HG03064 (cell line): Measurements from ENCODE around the gene HOXC9.
"Not testable (repeated sequence)": the region's sequence is repeated elsewhere in the genome, so short reads cannot be mapped to it uniquely, and the experiment has no call there.

Experiments
- ATAC-seq: cut with Tn5 transposase; IDR thresholded peaks from one replicate; pipeline ENCODE4 v1.9.1; 2021; ENCODE audit warnings: low read depth; ENCODE audit not compliant: unreplicated experiment

HOXC9 gene

DNA sequence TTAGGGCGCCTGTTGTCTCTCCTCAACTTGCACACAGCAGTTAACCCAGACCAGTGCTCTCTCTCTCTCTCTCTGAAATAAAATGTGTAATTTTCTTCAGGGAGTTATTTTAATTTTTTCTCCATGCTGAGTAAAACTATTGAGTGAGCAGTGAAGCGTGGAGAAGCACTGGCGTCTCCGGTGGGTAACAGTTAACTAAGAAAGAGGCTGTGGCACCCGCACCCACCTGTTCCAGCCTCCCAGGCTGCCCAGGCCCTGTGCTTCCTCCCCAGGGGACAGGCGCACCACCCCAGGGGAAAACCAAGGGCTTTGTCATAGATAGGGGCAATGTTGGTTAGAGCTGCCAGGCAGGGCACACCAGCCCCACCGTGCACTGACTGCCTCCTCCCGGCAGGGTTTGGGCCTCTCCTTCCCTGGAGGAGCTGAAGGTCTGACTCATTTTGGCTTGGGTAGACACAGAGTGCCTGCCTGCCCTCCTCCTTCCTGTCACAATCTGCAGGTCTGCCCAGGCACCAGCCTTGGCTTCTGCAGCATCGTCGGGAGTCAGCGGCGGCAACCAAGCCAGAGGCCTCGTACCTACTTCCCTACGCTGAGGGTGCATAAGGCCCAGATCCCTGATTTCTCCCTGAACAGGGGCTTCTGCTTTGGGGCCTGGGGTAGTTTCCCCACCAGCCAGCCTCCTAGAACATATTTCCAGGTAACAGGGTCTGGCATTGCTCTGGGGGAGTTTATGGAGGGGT lies 36.8 kb downstream of the HOXC9 start:
- ATAC-seq, result no peak

DNA sequence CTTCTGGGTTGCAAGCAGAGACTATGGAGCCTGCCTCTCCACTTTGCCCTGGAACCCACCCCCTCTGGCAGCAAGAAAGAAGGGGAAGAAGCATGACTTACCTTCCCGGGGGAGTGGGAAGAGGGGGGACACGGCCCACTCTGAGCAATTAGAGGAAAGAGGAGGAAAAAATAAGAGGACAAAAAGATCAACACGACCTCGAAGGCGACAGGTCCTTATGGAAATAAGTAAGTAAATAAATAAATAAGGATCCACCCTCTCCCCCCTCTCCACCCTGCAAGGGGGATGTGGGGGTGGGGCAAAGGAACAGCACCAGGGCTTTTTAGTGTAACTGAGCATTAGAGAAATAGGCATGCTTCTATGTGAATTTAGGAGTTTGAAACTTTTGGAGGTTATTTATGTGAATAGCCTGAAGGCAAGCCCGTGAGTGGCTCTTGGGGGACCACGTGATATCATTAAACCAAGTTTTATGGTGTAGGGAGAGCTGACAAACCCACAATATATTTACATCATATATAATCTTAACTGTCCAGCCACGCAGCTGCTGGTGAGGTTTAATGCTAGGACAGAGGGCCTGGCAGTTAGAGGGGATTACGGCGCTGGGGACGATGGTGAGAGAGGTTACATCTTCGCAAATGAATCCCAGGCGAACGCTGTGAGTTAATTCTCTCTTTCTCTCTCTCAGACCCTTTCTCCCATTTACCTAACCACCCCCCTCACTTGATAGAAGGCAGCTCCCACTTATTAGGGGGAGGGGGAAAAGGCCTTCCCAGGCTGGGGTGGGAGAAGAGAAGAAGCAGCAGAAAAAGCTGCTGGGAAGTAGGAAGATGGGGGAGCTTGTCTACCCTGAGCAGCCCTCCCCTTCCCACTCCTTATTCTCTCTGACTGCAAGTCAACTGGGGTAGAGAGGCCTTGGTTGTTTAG lies 37.7 kb downstream of the HOXC9 start:
- ATAC-seq, result no peak

- ATAC-seq, result no peak
These were observed 38.4 kb downstream of the HOXC9 start for GRCh38 chr12:54038284-54038870.

DNA sequence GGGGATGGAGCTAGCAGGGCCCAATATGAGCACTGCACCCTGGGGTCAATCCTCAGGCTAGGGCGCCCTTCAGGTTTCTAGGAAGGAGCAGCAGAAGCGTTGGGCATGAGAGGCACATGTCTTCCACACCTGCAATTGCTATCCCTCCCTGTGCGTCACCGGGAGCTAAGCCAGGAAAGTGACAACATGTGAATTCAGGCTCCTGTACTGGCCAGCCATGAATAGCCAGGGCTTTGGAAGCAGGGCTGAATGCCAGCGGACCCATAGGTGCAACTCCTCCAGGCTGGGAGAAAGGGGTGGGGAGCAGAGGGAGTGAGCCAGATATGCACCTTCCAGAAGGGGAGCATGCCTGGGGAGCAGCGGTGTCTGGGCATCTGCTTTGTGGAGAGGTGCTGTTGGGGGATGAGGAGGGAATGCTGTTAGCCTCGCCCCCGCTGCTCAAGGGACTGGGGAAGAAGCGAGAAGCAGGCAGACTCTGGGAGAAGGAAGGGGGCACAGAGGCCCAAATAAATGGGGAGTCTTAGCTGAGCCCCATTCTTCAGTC lies 39.0 kb downstream of the HOXC9 start:
- no peak for ATAC-seq

GRCh38 chr12:54039417-54040147 lies 39.6 kb downstream of the HOXC9 start:
- ATAC-seq, result no peak

GRCh38 chr12:54040148-54040494 lies 40.2 kb downstream of the HOXC9 start:
- no peak for ATAC-seq

- ATAC-seq, result no peak
These were observed 40.7 kb downstream of the HOXC9 start for GRCh38 chr12:54040648-54041047.

DNA sequence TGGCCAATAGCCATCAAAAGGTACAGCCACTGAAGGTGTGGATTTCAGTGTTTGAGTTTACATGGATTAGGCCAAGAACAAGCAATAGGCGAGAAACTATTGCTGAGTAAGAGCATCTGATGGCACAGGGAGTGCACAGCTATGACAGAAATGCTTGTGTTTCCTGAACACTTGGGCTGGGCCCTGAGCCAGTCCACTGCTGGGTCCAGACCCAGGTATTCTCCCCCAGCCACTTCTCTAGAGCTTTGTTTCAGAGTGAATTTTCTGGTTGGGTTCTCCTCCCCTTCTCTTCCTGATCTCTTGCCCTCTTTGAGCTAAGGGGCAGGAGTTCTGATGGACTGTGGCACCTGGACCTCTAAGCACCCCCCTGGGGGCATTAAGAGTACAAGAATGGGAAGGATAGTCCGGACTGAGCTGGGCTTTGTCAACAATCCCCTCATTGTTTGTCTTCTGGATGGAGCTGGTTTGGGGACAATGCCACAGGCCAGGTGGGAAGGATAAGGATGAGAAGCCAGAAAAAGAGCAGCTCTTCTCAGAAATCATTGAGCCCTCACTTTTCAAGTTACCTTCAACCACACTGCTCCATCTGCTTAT lies 41.2 kb downstream of the HOXC9 start:
- ATAC-seq, result no peak

DNA sequence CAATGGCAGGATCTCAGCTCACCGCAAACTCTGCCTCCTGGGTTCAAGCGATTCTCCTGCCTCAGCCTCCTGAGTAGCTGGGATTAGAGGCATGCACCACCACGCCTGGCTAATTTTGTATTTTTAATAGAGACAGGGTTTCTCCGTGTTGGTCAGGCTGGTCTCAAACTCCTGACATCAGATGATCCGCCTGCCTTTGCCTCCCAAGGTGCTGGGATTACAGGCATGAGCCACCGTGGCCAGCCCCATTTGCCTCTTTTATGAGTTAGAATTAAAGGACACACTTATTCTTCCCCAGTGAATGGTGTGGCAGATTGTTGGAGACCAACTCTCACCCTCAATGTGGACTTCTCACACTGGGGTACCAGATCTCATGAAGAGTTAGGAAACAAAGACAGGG lies 42.1 kb downstream of the HOXC9 start:
- ATAC-seq, result not testable (repeated sequence)

- ATAC-seq, result no peak
These were observed 43.3 kb downstream of the HOXC9 start for GRCh38 chr12:54042970-54043853.

GRCh38 chr12:54044425-54045103 lies 44.6 kb downstream of the HOXC9 start:
- ATAC-seq, result no peak

DNA sequence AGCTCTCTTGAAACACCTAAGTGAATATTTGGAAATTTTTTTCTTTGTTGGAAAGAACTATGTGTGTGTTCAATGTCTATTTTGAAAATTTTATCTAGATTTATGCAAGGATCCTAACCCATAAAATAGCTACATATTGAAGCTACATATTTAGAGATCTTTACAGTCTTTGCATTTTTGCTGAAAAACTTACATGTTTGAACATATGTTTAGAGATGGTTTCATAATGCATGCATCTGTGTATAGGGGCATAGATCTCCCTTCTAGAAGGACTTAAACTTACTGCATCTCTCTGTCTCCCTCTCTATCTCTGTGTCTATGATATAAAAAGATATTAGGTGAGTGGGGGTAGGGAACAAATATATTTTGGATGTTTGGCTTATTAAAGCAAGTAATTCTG lies 45.4 kb downstream of the HOXC9 start:
- no peak for ATAC-seq

DNA sequence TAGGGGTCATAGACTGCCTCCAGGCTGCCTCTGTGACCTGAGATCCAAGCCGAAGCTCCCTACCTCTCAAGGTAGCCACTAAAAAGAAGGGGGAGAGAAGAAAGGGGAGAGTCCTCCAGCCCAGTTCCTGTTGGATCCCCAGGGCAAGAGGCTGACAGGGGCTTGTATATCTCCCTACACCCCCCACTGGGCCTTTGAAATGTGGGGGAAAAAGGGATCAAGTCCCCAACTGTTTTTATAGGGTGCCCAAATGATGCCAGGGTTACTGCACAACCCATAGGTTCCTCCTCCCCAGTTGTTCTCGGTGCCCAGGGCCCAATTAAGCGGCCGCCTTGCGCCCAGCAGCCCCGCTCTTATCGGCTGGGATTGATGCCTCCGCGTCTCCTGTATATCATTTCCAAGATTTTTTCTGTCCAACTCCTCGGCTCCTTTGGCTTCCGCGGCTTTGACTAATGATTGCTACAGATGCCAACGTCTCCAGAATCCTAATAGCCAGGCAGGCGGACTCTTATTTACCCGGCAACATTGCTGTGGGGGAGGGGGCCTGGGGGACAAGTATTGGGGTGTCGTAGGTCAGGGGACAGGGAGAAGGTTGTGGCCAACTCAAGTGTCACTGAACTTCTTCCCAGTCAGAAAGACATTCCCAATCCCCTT lies 46.0 kb downstream of the HOXC9 start:
- no peak for ATAC-seq

- ATAC-seq, result no peak
These were observed 46.8 kb downstream of the HOXC9 start for GRCh38 chr12:54046809-54047159.

DNA sequence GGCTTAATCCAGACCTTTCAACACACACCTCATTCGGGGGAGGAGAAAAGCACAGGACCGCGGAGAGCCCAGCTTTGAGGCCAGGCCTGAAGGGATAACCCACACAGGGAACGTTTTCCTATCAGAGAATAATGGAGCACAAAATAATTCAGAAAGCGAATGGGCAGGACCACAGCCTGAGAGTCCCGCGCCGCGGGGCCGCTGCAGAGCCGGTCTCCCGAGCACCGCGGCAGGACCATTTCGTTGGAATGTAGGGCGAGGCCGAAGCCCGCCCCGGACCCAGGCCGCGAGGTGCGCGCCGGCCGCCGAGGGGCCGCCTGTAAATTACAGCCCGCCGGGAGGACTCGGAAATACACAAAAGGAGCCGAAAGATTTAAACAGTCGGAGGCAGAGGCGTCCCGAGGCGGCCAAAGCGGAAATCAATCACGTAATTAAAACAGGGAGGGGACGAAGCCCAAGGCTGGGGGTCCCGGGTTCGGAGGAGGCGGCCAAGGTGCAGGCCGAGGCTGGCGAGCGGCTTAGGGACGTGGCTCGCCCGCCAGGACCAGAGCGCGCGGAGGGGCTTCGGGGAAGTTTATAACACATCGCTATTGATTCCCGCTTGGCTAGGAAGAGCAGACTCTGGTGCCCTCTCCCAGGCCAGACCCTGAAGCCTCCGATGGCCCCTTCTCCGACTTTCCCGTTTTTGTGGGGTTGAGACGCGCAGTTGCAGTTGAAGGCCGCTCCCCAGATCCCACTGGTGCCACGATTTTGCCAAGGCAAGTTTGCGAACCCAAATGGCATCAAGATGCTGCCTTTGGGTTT lies 47.4 kb downstream of the HOXC9 start:
- no peak for ATAC-seq

- no peak for ATAC-seq
These were observed 48.0 kb downstream of the HOXC9 start for GRCh38 chr12:54047964-54048303.

DNA sequence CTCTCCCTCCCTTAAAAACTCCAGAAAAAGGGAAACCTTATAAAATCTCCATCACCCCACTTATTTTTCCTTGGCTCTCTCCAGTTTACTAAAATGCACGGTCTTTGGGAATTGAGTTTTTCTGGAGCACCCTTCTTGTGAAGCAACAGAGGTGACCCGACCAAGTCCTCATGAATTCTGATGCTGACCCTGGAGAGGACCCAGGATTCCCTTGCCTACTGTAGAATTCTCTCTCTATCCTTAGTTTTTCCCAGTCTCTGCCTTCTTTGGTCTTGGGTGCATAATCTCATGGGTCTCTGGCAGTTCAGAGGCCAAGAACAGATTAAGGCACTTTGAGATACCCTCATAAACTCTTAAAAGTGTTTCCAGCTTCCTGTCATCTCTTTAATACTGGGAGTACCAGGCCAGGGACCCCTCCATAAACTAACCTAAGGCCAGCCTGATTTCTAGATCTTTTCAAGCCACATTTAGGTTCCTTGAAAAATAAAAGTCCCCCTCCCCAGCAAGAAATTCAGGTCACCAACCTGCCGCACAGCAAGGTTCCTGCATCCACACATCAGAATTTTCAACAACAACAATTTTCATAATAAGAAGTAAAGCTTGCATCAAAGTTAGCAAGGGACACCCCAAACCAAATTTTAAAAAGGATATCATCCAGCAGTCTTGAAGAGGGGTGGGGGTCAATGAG lies 48.6 kb downstream of the HOXC9 start:
- ATAC-seq, result no peak
